ENCODE measurements around the gene FOXS1. TPM values are rescaled to one million over a fixed set of nuclear protein-coding genes. Genes with fewer than 3 reads are reported as not detected.

The FOXS1 gene
- total RNA-seq: not detected

- Mint-ChIP-seq H3K9me3 (no peaks in the 10 kb centered on the region), H3K4me1 (ENCODE audit: low read depth) (no peaks in the 10 kb centered on the region), H3K27me3 (ENCODE audit: low read depth) (peaks cover 7% of the 10 kb centered on the region), H3K4me3 (no peak within 1 kb of the TSS), H3K36me3 (ENCODE audit: insufficient read depth in 2 of 2) (no peaks in the 10 kb centered on the region), H3K27ac (no peak within 1 kb of the TSS)
- no peak for ATAC-seq (replicated peaks in 1 of 2)
- DNase-seq: no peak
Observed at GRCh38 chr20:31845300-31845863, at the start of gene FOXS1. FOXS1 (minus strand) TSS chr20:31845604; CDS start chr20:31845542, 62 bp downstream.

- Mint-ChIP-seq H3K36me3 (ENCODE audit: insufficient read depth in 2 of 2) (no peaks in the 10 kb centered on the region), H3K4me1 (ENCODE audit: low read depth) (no peaks in the 10 kb centered on the region)
Observed at GRCh38 chr20:31890646-31891045, 45.2 kb upstream of the FOXS1 start.

GRCh38 chr20:31883829-31884228 is 38.4 kb upstream of the FOXS1 start:
- H3K9me3 Mint-ChIP-seq: no peaks in the 10 kb centered on the region

More at GRCh38 chr20:31890646-31891045, 45.2 kb upstream of the FOXS1 start:
- no peaks in the 10 kb centered on the region for H3K9me3 Mint-ChIP-seq
- no peak overlapping the region for H3K27ac Mint-ChIP-seq
- peaks cover 12% of the 10 kb centered on the region for H3K27me3 Mint-ChIP-seq (ENCODE audit: low read depth)
- no peak for DNase-seq
- H3K4me3 Mint-ChIP-seq: no peak overlapping the region
- no peak for ATAC-seq (replicated peaks in 1 of 2)

GRCh38 chr20:31881945-31882344 is 36.5 kb upstream of the FOXS1 start:
- peaks cover 21% of the 10 kb centered on the region for H3K4me1 Mint-ChIP-seq (ENCODE audit: low read depth)
- no peaks in the 10 kb centered on the region for H3K9me3 Mint-ChIP-seq
- DNase-seq (no peak), ATAC-seq (replicated peaks in 1 of 2) (no peak)
- H3K36me3 Mint-ChIP-seq (ENCODE audit: insufficient read depth in 2 of 2): no peaks in the 10 kb centered on the region
- peaks cover 18% of the 10 kb centered on the region for H3K27me3 Mint-ChIP-seq (ENCODE audit: low read depth)
- no peak overlapping the region for H3K4me3 Mint-ChIP-seq
- no peak overlapping the region for H3K27ac Mint-ChIP-seq

More at GRCh38 chr20:31883829-31884228, 38.4 kb upstream of the FOXS1 start:
- ATAC-seq (replicated peaks in 1 of 2) (no peak), DNase-seq (no peak)
- H3K36me3 Mint-ChIP-seq (ENCODE audit: insufficient read depth in 2 of 2): no peaks in the 10 kb centered on the region
- no peak overlapping the region for H3K27ac Mint-ChIP-seq
- no peak overlapping the region for H3K4me3 Mint-ChIP-seq
- peaks cover 12% of the 10 kb centered on the region for H3K27me3 Mint-ChIP-seq (ENCODE audit: low read depth)
- H3K4me1 Mint-ChIP-seq (ENCODE audit: low read depth): peaks cover 20% of the 10 kb centered on the region

GRCh38 chr20:31879143-31879987 is 34.0 kb upstream of the FOXS1 start:
- peaks cover 21% of the 10 kb centered on the region for H3K4me1 Mint-ChIP-seq (ENCODE audit: low read depth)
- peaks cover 18% of the 10 kb centered on the region for H3K27me3 Mint-ChIP-seq (ENCODE audit: low read depth)
- H3K4me3 Mint-ChIP-seq: peak overlapping the region; percentile 92 to 95
- H3K27ac Mint-ChIP-seq: peak overlapping the region; percentile 25
- H3K36me3 Mint-ChIP-seq (ENCODE audit: insufficient read depth in 2 of 2): no peaks in the 10 kb centered on the region
- ATAC-seq (replicated peaks in 1 of 2) (peak; percentile 96 to 99), DNase-seq (peak; percentile 81 to 89)
- no peaks in the 10 kb centered on the region for H3K9me3 Mint-ChIP-seq

- H3K27me3 Mint-ChIP-seq (ENCODE audit: low read depth): peaks cover 18% of the 10 kb centered on the region
- no peak overlapping the region for H3K27ac Mint-ChIP-seq
- peaks cover 21% of the 10 kb centered on the region for H3K4me1 Mint-ChIP-seq (ENCODE audit: low read depth)
- H3K9me3 Mint-ChIP-seq: no peaks in the 10 kb centered on the region
- ATAC-seq (replicated peaks in 1 of 2): no peak
- H3K36me3 Mint-ChIP-seq (ENCODE audit: insufficient read depth in 2 of 2): no peaks in the 10 kb centered on the region
- no peak for DNase-seq
- no peak overlapping the region for H3K4me3 Mint-ChIP-seq
Observed at GRCh38 chr20:31877684-31878083, 32.3 kb upstream of the FOXS1 start.

GRCh38 chr20:31875671-31876070 is 30.3 kb upstream of the FOXS1 start:
- H3K27ac Mint-ChIP-seq: no peak overlapping the region

GRCh38 chr20:31872406-31872805 is 27.0 kb upstream of the FOXS1 start:
- peaks cover 3% of the 10 kb centered on the region in 2 donors for H3K36me3 Mint-ChIP-seq (ENCODE audit: insufficient read depth in 2 of 2)
- H3K27me3 Mint-ChIP-seq (ENCODE audit: low read depth): peaks cover 35% of the 10 kb centered on the region
- DNase-seq (no peak), ATAC-seq (replicated peaks in 1 of 2) (no peak)
- H3K27ac Mint-ChIP-seq: no peak overlapping the region
- peaks cover 13% of the 10 kb centered on the region for H3K4me1 Mint-ChIP-seq (ENCODE audit: low read depth)
- H3K9me3 Mint-ChIP-seq: no peaks in the 10 kb centered on the region
- H3K4me3 Mint-ChIP-seq: no peak overlapping the region

More at GRCh38 chr20:31875671-31876070, 30.3 kb upstream of the FOXS1 start:
- DNase-seq (no peak), ATAC-seq (replicated peaks in 1 of 2) (no peak)
- Mint-ChIP-seq H3K4me3 (no peak overlapping the region), H3K4me1 (ENCODE audit: low read depth) (peaks cover 22% of the 10 kb centered on the region), H3K36me3 (ENCODE audit: insufficient read depth in 2 of 2) (no peaks in the 10 kb centered on the region), H3K9me3 (no peaks in the 10 kb centered on the region), H3K27me3 (ENCODE audit: low read depth) (peaks cover 32% of the 10 kb centered on the region)

GRCh38 chr20:31871618-31871954 is 26.2 kb upstream of the FOXS1 start:
- peaks cover 13% of the 10 kb centered on the region for H3K4me1 Mint-ChIP-seq (ENCODE audit: low read depth)
- peaks cover 35% of the 10 kb centered on the region for H3K27me3 Mint-ChIP-seq (ENCODE audit: low read depth)
- no peak overlapping the region for H3K27ac Mint-ChIP-seq
- DNase-seq: no peak
- no peak for ATAC-seq (replicated peaks in 1 of 2)
- H3K36me3 Mint-ChIP-seq (ENCODE audit: insufficient read depth in 2 of 2): peaks cover 3% of the 10 kb centered on the region in 2 donors
- H3K9me3 Mint-ChIP-seq: no peaks in the 10 kb centered on the region
- no peak overlapping the region for H3K4me3 Mint-ChIP-seq

- Mint-ChIP-seq H3K27me3 (ENCODE audit: low read depth) (peaks cover 35% of the 10 kb centered on the region), H3K4me1 (ENCODE audit: low read depth) (peaks cover 13% of the 10 kb centered on the region), H3K36me3 (ENCODE audit: insufficient read depth in 2 of 2) (peaks cover 3% of the 10 kb centered on the region in 2 donors), H3K27ac (no peak overlapping the region), H3K4me3 (peak overlapping the region; percentile 67 to 89), H3K9me3 (no peaks in the 10 kb centered on the region)
- DNase-seq (no peak), ATAC-seq (replicated peaks in 1 of 2) (no peak)
Observed at GRCh38 chr20:31870726-31871617, 25.6 kb upstream of the FOXS1 start.

- DNase-seq (peak; percentile 27 to 32), ATAC-seq (replicated peaks in 1 of 2) (peak; percentile 66 to 71)
- Mint-ChIP-seq H3K4me1 (ENCODE audit: low read depth) (peaks cover 13% of the 10 kb centered on the region), H3K4me3 (peak within 1 kb of the TSS; percentile 84 to 93), H3K27me3 (ENCODE audit: low read depth) (peaks cover 29% of the 10 kb centered on the region), H3K36me3 (ENCODE audit: insufficient read depth in 2 of 2) (peaks cover 3% of the 10 kb centered on the region in 2 donors), H3K9me3 (no peaks in the 10 kb centered on the region), H3K27ac (no peak within 1 kb of the TSS)
Observed at GRCh38 chr20:31869942-31870725, 24.7 kb upstream of the FOXS1 start, which contains the start of the genes DUSP15 and TTLL9. DUSP15 (minus strand) TSS chr20:31870527; CDS start chr20:31870337, 190 bp downstream. TTLL9 (plus strand) TSS chr20:31870634; CDS start chr20:31871127, 493 bp downstream.

- Mint-ChIP-seq H3K27ac (no peak overlapping the region), H3K9me3 (no peaks in the 10 kb centered on the region), H3K27me3 (ENCODE audit: low read depth) (peaks cover 28% of the 10 kb centered on the region), H3K4me1 (ENCODE audit: low read depth) (peaks cover 13% of the 10 kb centered on the region), H3K36me3 (ENCODE audit: insufficient read depth in 2 of 2) (peaks cover 3% of the 10 kb centered on the region in 2 donors), H3K4me3 (peak overlapping the region; percentile 84 to 93)
- ATAC-seq (replicated peaks in 1 of 2) (no peak), DNase-seq (no peak)
Observed at GRCh38 chr20:31869673-31869941, 24.2 kb upstream of the FOXS1 start.
